ENCODE data around the gene CFAP410. TPM values are rescaled to one million over a fixed set of nuclear protein-coding genes. Genes with fewer than 3 reads are reported as not detected.

Gene CFAP410
- total RNA-seq, 3 donors from 2014 or later (not counting 1 experiment from before 2014, with no cell fraction given) = 43.6 to 47.4 (median 46.7) TPM

DNA sequence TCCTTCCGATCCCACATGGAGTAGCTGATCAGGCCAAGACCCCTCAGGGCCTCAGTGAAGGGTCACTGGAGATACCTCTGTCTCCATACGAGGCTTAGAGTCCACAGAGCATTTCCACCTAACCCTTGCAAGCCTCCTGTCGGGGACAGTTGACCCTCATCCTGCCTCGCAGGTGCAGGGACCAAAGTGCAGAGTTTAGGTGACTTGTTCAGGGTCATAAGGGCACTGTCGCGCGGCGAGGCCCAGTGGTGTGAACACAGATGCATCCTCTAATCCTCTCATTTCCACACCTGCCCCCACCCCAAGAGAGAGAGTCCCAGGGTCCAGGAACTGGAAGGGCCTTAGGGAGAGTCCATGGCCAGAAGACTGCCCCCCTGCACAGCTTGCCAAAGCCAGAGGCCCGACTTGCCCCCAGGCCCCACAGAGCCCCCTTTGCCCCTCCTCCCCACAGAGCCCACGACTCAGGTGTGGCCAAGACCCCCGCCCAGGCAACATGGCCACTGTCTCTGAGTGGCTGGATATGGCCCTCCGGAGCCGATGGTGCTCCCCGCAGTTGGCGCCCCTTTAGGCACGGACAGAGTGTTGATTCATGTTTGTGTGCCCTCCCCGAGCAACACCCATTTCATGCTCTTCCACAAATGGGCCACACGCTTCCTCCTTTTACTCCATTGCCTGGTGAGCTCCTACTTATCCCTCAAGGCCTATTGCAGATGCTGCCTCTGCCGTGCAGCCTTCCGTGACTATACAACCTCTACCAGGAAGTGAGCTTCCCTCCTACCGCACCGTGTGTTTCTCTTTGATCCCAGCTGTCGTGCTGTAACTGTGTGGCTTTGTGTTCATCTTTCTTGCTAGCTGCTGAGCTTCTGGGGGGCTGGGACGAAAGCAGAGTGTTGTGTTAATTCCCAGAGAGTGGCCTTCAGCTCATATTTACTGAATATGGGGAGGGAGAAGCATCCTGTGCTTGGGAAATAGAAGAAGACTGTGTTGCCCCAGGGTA lies 15.9 kb upstream of the CFAP410 start:
- Histone ChIP-seq H3K4me3 (ENCODE audit: low read length) (no peak overlapping the region), H3K27me3 (ENCODE audit: control insufficient read depth, insufficient read depth, low read length) (peaks cover 5% of the 10 kb centered on the region), H3K4me1 (ENCODE audit: control insufficient read depth, insufficient read depth, low read length) (peaks cover 54% of the 10 kb centered on the region), H3K36me3 (ENCODE audit: control insufficient read depth, insufficient read depth, low read length) (peaks cover 13% of the 10 kb centered on the region), H3K27ac (ENCODE audit: low read length) (no peak overlapping the region), H3K9me3 (ENCODE audit: control insufficient read depth, insufficient read depth, low read length) (no peaks in the 10 kb centered on the region)
- ATAC-seq (no peak), DNase-seq (peak in 1 of 2 donors; percentile 37)
- TF ChIP-seq, protein P1, sequence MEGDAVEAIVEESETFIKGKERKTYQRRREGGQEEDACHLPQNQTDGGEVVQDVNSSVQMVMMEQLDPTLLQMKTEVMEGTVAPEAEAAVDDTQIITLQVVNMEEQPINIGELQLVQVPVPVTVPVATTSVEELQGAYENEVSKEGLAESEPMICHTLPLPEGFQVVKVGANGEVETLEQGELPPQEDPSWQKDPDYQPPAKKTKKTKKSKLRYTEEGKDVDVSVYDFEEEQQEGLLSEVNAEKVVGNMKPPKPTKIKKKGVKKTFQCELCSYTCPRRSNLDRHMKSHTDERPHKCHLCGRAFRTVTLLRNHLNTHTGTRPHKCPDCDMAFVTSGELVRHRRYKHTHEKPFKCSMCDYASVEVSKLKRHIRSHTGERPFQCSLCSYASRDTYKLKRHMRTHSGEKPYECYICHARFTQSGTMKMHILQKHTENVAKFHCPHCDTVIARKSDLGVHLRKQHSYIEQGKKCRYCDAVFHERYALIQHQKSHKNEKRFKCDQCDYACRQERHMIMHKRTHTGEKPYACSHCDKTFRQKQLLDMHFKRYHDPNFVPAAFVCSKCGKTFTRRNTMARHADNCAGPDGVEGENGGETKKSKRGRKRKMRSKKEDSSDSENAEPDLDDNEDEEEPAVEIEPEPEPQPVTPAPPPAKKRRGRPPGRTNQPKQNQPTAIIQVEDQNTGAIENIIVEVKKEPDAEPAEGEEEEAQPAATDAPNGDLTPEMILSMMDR (IDR thresholded peaks at IDR 0.05) = no peak
- peak overlapping the region in 1 of 2 donors; percentile 89 for H3K27ac Mint-ChIP-seq
- peak overlapping the region; percentile 95 for H3K4me3 Mint-ChIP-seq
- intact Hi-C loops (cut with micrococcal nuclease) = no loop called here
- no peaks in the 10 kb centered on the region for H3K9me3 Mint-ChIP-seq
- 77% methylated on average over 24 of the region's 24 CpGs for WGBS (ENCODE audit: insufficient coverage)
- H3K4me1 Mint-ChIP-seq = peaks cover 56 to 62% of the 10 kb centered on the region in 2 donors
- H3K36me3 Mint-ChIP-seq = no peaks in the 10 kb centered on the region
- H3K27me3 Mint-ChIP-seq (ENCODE audit: low read depth in 2 of 2) = peaks cover 0 to 4% of the 10 kb centered on the region in 2 donors

GRCh38 chr21:44354001-44354405 lies 14.8 kb upstream of the CFAP410 start:
- Mint-ChIP-seq H3K4me3 (peak overlapping the region; percentile 95), H3K9me3 (no peaks in the 10 kb centered on the region), H3K36me3 (no peaks in the 10 kb centered on the region), H3K4me1 (peaks cover 52 to 61% of the 10 kb centered on the region in 2 donors), H3K27ac (peak overlapping the region; percentile 73 to 89), H3K27me3 (ENCODE audit: low read depth in 2 of 2) (peaks cover 0 to 12% of the 10 kb centered on the region in 2 donors)
- Histone ChIP-seq H3K27me3 (ENCODE audit: control insufficient read depth, insufficient read depth, low read length) (peaks cover 13% of the 10 kb centered on the region), H3K27ac (ENCODE audit: low read length) (no peak overlapping the region), H3K36me3 (ENCODE audit: control insufficient read depth, insufficient read depth, low read length) (peaks cover 13% of the 10 kb centered on the region), H3K9me3 (ENCODE audit: control insufficient read depth, insufficient read depth, low read length) (no peaks in the 10 kb centered on the region), H3K4me1 (ENCODE audit: control insufficient read depth, insufficient read depth, low read length) (peaks cover 58% of the 10 kb centered on the region), H3K4me3 (ENCODE audit: low read length) (peak overlapping the region; percentile 17)
- intact Hi-C loops (cut with micrococcal nuclease) = no loop called here
- ATAC-seq (no peak), DNase-seq (no peak)
- WGBS (ENCODE audit: insufficient coverage) = 54% methylated on average over 6 of the region's 8 CpGs
- TF ChIP-seq, protein P1 (IDR thresholded peaks at IDR 0.05) = no peak

DNA sequence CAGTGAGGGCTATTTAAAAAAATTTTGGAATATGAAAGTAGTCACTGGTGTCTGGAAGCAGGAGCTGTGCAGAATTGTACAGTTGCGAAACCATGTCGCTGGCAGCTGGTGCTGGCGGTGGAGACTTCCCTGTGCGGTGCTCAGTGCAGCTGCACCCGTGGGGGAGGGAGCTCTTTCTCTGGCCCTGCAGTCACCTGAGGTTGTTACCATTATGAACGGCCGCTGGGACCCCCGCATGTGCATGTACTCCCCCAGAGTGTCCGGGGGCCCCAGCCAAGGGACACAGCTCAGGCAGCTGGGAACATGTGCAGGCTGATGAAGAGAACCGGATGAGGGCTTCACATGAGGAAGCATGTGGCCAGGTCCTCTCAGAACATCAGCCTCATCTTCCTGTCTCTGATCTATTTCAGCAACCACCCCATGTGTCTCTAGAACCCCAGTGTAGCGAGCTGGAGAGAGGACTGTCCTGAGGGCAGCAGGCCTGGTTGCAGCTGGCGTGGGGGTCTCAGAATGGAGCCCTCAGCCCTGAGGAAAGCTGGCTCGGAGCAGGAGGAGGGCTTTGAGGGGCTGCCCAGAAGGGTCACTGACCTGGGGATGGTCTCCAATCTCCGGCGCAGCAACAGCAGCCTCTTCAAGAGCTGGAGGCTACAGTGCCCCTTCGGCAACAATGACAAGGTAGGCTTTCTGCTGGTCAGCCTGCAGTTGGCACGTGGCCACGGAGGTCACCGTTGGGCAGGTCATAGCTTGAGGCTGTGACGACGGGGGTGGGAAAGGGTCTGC lies 14.2 kb upstream of the CFAP410 start, which contains the start of gene TRPM2:
TSS of gene TRPM2 (plus strand) at position 431 of the 780 bp plus-strand sequence. CDS start at position 511, 80 bp downstream.
- peaks cover 52 to 58% of the 10 kb centered on the region in 2 donors for H3K4me1 Mint-ChIP-seq
- H3K4me3 Mint-ChIP-seq = peak within 1 kb of the TSS; percentile 95
- H3K36me3 Mint-ChIP-seq = no peaks in the 10 kb centered on the region
- DNase-seq (peak in 1 of 2 donors; percentile 61), ATAC-seq (peak; percentile 71 to 78 (median 74))
- TF ChIP-seq, protein P1 (IDR thresholded peaks at IDR 0.05) = no peak
- H3K9me3 Mint-ChIP-seq = no peaks in the 10 kb centered on the region
- peaks cover 58% of the 10 kb centered on the region for H3K4me1 ChIP-seq (ENCODE audit: control insufficient read depth, insufficient read depth, low read length)
- no peaks in the 10 kb centered on the region for H3K9me3 ChIP-seq (ENCODE audit: control insufficient read depth, insufficient read depth, low read length)
- peaks cover 0 to 15% of the 10 kb centered on the region in 2 donors for H3K27me3 Mint-ChIP-seq (ENCODE audit: low read depth in 2 of 2)
- peak within 1 kb of the TSS; percentile 17 for H3K4me3 ChIP-seq (ENCODE audit: low read length)
- H3K27me3 ChIP-seq (ENCODE audit: control insufficient read depth, insufficient read depth, low read length) = peaks cover 16% of the 10 kb centered on the region
- H3K27ac ChIP-seq (ENCODE audit: low read length) = peak within 1 kb of the TSS; percentile 53
- intact Hi-C loops (cut with micrococcal nuclease) = no loop called here
- WGBS (ENCODE audit: insufficient coverage) = 30% methylated on average over 21 of the region's 21 CpGs
- H3K36me3 ChIP-seq (ENCODE audit: control insufficient read depth, insufficient read depth, low read length) = peaks cover 13% of the 10 kb centered on the region
- H3K27ac Mint-ChIP-seq = peak within 1 kb of the TSS; percentile 73 to 89
